NCI-H748 (cell line): ENCODE data around the gene SCAMP2.
"Not testable (repeated sequence)": the region's sequence is repeated elsewhere in the genome, so short reads cannot be mapped to it uniquely, and the experiment has no call there.

Experiments
- DNase-seq: peaks from one replicate; lab custom pipeline; 2025; ENCODE audit not compliant: unreplicated experiment; lab: John Stamatoyannopoulos, UW

Gene SCAMP2

DNA sequence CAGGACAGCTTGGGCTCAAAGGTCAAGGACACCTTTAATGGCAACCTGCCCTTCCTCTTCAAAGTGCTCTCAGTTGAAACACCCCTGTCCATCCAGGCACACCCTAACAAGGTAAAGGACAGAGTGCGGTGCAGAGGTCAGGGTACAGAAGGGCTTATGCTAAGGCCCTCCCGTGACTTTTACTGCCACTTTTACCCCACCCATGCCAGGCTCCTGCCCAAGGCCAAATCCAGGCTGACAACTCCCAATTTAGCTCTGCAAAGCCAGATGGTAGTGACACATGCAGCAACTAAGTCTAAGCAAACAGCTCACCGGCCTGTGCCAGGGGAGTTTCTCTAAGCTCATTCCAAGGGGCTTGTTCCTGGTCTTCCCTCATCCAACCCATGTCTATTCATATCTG, 18.3 kb upstream of the SCAMP2 start:
- DNase-seq = no peak

DNA sequence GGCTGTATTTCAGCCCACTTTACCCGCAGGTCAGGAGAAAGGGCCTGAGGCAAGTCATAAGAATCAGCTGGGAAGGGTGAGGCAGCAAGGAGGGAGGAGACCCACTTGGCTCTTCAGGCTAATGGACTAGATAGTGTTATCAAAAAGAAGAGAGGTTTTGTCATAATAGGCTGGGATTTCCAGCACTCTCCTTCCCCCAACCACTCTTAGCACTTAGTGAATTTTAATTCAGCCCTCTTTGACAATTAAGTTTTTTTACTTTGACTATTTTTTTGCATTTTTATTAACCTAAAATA, 17.4 kb upstream of the SCAMP2 start:
- DNase-seq = no peak

DNA sequence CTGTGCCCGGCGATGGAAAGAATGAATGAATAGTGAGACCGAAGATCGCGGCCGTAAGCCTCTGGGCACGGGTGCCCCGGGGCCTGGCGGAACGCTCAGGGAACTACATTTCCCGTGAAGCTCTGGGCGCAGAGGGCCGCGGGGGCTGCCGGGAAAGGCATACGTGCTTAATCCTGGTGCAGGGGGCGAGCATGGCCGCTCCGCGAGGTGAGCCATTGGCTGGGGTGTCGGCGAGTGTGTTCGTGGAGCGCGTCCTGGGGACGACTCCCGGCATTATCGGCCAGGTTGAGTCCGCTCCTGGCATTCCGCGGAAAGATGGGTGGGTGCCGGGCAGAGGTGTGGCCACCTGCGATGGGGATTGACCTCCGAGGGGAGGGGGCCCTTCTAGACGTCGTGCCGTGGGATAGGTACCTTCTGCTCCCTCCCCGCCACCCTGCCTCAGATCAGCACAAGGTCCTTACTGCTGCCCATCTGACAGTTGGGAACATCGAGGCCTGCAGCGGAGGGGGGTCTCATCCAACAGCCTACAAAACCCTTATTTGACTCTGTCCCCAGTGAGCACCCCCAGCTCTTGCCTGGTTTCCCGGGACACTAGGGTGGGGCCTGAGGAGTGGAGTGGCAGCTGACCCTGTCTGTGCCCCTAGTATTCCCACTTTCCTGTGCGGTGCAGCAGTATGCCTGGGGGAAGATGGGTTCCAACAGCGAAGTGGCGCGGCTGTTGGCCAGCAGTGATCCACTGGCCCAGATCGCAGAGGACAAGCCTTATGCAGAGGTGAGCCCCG, 16.9 kb upstream of the SCAMP2 start, which contains the start of gene MPI:
Gene MPI, plus strand, starts transcription at position 160 of the 782 bp plus-strand sequence. Its CDS starts 32 bp downstream, at position 192.
- DNase-seq = peak; percentile 80

DNA sequence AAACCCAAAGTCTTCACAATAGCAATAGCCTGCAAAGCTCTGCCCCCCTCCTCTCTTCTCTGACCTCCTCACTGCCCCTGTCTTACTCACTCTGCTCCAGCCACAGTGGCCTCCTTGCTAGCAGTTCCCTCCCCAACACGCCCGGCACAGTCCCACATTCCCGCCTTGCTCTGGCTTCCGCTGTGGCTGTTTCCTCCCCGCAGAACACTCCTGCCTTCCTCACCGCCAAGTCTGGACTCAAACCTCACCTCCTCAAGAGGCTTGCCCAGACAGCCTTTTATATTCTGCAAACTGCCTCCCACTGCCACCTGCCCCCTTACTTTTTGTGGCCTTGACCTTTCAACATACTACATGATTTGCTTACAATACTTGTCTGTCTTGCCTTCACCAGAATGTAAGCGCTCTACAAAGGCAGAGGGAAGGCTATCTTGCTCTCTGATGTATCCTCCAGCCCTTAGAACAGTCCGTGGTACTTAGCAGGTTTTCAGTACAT, 16.3 kb upstream of the SCAMP2 start:
- DNase-seq = no peak

DNA sequence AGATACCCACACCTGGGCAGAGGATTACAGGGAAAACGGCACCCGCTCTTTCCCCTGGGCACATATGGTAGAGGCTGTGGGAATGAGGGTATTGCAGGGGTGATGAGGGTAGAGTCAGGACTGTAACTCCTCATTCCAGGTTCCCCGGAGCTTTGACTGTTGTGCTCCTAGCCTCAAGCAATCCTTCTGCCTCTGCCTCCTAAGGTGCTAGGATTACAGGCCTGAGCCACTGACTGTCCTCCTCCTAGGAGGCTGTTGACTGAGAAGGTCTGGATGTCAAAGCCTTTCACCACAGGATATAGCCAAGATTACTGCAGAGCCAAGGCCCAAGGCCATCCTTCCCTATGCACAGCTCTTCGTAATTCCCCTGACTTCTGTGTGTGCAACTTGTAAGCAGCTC, 15.6 kb upstream of the SCAMP2 start:
- no peak for DNase-seq

DNA sequence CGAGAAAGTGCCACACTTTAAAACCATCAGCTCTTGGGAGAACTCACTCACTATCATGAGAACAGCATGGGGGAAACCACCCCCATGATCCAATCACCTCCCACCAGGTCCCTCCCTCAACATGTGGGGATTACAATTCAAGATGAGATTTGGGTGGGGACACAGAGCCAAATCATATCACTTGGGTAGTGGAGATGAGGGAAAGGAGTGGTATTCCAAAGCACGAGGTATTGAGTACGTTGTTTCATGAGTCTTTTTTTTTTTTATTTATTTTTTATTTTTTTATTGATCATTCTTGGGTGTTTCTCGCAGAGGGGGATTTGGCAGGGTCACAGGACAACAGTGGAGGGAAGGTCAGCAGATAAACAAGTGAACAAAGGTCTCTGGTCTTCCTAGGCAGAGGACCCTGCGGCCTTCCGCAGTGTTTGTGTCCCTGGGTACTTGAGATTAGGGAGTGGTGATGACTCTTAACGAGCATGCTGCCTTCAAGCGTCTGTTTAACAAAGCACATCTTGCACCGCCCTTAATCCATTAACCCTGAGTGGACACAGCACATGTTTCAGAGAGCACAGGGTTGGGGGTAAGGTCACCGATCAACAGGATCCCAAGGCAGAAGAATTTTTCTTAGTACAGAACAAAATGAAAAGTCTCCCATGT, 14.5 kb upstream of the SCAMP2 start:
- DNase-seq = not testable (repeated sequence)

DNA sequence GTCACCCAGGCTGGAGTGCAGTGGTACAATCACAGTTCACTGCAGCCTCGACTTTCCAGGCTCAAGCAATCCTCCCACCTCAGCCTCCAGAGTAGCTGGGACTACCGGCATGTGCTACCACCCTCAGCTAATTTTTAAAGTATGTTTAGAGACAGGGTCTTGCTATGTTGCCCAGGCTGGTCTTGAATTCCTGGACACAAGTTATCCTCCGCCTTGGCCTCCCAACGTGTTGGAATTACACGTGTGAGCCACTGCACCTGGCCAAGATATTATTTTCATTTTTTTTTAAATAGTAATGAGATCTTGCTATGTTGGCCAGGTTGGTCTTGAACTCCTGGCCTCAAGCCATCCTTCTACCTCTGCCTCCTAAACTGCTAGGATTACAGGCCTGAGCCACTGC, 12.3 kb upstream of the SCAMP2 start:
- DNase-seq = no peak

DNA sequence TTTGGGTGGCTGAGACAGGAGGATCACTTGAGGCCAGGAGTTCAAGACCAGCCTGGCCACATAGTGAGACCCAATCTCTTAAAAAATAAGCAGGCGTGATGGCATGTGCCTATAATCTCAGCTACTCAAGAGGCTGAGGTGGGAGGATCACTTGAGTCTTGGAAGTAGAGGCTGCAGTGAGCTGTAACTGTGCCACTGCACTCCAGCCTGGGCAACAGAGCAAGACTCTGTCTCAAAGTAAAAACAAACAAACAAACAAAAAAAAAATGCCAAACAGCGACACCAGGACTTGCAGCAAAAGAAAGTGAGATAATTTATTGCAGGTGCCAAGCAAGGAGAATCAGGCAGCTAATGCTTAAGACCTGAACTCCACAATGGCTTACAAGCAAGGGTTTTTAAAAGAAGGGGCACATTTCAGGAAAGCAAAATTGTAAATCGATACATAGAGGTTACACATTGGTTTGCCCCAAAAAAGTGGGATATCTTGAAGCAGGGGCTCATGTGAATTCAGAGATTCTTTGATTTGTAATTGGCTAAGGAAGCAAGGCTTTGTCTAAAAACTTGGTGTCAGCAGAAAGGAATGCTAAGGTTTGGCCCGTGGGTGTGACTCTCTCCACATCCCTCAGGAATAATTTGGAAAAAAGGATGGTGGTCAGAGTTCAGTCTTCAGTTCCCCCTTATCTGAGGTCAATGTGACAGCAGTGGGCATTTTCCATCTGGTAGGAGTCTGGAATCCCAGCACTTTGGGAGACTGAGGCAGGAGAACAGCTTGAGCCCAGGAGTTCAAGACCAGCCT, 11.5 kb upstream of the SCAMP2 start:
- DNase-seq = no peak

DNA sequence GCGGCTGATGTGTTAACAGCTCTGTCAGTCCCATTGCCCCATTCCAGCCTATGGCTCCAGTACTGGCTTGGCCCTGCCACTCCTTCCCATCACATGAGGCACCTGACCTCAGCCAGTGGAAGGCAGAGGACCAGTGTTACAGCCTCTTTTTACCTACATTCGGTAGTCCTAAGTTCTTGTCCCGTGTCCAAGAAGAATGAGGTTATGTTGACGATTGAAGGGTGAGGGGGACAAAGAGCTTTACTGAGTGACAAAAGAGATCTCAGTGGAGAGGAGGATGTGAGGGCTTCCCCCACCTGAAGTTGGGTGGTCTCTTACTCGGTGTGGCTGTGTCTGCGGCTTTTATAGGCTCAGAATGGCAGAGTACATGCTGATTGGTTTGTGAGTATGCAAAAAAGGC, 9.4 kb upstream of the SCAMP2 start:
- DNase-seq = no peak

DNA sequence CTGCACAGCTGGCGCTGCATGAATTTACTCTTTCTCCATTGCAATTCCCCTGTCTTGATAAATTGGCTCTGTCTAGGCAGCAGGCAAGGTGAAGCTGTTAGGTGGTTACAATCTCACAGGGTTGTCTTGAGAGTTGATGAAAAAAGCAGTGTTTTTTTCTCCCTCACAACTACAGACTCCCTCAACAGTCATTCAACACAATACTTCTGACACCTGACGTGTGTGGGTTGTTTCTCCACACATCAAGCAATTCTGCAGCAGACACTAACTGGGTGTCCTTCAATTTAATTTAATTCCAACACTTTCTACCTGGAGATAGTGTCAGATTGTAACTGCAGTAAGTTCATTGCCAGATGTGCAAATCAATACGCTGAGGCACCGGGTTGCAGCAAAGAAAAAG, 5.1 kb upstream of the SCAMP2 start:
- DNase-seq = no peak

DNA sequence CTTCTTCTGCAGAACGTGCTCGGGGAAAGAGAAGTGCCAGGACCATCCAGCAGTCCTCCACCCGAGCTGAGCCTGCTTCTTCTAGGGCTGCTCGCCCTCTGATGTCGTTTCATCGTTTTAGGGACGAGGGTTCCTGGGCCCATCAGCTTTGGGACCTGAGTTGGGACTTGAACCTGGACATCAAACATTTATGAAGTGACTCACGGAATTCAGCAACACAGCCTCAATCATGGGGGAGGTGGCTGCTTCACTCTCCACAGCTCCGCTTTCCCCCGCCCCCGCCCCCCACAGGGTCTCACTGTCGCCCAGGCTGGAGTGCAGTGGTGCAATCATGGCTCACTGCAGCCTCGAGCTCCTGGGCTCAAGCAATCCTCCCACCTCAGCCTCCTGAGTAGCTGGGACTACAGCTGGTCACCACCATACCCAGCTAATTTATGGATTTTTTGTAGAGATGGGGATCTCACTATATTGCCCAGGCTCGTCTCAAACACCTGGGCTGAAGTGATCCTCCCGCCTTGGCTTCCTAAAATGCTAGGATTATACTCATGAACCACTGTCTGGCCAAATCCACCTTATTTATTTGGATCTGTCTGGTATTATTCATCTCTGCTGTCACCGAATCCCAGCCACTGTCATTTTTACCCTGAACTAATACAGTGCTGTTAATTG, 725 bp upstream of the SCAMP2 start:
- peak; percentile 45 for DNase-seq

DNA sequence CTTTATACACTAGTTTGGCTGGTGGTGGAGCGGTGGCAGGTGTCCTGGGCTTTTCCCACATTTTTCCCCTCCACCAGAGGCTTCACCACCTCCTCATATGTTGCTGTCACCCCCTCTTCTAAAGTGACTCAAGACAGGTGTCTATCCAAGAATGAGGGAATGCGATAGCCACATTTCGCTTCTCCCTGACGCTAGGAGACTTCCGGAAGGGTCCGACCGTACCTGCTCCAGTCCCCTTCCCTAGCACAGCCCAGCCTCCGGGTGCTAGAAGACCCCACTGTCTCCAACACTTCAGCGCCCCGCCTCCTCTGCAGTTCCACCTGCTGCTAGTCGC, 496 bp downstream of the SCAMP2 start:
- DNase-seq = no peak

DNA sequence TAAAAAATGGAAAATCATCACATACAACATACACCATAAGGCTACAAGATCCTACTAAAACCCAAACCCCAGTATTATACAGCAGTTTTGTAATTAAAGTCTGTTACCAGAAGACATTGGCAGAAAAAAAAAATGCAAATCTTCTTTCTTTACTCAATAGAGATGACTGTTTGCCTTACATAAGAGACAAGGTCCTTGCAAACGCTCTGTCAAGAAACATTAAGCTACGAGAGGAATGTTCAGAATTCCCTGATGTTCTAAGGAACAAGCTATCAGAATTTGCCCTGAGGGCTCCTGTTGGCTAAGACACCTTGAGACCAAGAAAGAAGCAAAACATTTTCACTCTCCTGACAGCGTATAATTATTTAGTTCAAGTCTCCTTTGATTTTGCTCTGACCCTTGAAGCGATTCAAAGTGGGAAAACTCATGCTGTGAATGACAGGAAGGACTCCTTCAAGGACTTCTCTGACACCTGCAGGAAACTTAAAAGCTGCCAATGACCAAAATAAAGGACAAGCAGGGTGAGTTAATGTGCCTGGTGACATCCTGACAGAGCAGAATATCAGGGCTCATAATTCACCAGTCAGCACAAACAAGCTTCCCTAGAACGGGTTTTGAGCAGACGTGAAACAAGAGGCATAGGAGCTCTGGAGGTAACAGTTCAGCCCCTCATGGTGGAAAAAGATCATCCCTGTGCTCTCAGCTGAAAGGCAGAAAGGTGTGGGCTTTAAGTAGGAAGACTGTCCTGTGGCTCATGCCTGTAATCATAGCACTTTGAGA, 2.5 kb downstream of the SCAMP2 start:
- DNase-seq = no peak

DNA sequence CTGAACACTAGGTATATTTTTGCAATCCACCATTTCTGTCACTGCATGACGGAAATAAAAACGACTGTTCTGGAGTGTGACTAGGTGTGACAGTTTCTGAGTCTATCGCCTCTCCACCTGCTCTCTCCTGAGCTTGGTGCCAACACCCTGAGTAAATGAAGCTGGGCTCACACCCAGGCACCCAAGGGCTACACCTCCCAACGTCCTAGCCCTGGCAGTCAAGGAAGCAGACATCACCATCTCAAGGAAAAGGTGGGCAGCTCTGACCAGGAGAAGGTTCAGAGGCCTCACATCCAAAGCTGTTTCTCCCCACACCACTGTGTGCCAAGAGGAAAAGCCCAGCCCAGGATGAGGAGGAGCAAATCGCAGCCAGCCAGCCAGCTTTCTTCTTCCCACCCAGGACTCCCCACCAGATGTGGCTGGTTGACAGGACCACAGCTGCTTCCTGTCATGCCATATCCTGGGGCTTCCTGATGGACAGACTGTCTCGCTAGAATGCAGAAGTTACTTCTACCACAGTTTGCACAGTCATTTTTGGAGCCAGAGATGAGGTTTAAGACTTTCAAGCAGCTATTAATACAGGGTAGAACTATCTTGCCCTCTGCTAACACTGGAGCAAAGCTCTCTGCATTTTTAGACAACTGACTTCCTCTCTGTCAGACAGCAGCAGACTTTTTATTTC, 3.3 kb downstream of the SCAMP2 start:
- no peak for DNase-seq

DNA sequence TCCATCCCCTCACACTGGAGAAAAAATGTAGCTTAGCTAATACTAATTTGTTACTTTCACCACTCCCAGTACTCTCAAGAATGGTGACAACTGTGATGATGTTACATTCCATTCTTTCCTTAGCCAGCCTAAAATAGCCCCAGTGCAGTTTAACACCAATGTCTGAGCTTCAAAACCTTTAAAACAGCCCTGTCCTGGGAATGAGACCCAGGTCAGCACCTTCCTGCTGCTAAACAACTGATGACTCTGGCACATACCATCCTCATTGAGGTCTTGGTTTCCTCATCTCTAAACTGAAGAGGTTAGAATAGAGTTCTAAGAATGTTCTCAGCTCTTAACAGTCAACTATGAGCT, 3.8 kb downstream of the SCAMP2 start:
- no peak for DNase-seq

DNA sequence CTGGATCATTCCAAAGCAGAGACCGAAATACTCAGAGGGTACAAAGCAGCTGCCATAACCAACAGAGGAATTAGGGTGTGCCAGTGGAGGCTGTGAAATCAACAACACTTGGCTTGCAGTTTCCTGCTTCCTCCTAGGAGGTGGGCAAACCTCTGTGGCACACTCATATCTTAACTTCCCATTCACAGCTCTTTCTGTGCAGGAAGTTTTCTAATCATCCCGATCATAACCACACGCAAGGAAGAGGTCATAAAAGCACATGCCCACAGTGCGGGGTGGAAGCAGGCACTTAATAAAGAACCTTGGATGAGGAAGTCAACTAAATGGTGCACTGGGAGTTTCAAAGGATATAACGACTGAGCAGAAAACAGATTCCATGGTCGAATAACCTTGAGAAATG, 5.1 kb downstream of the SCAMP2 start:
- no peak for DNase-seq

DNA sequence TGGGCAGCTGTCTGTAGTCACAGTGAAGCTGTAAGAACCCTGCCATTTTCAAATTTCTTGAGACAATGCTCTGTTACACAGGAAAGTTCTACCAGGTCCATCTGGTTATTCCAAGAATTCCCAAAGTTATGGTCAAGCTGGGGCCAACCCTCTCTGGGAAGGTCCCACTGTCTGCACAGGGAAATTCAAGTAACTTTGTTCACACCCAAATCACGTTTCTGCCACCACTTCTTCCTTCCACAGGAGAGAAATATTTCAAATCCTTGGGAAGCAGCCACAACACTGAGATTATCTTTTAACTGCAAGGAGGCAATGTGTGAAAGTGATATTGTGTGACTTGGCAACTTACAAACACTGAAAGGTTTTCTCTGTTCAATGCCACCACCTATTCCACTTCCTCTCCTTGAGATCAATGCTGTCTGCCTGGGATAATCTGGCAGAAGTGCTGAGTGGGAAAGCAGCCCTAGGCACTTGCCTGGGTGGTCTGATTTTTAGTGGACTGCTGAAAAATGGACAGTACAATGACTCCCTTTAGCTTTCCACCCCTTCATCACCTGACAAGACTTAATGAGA, 5.6 kb downstream of the SCAMP2 start:
- DNase-seq = no peak

DNA sequence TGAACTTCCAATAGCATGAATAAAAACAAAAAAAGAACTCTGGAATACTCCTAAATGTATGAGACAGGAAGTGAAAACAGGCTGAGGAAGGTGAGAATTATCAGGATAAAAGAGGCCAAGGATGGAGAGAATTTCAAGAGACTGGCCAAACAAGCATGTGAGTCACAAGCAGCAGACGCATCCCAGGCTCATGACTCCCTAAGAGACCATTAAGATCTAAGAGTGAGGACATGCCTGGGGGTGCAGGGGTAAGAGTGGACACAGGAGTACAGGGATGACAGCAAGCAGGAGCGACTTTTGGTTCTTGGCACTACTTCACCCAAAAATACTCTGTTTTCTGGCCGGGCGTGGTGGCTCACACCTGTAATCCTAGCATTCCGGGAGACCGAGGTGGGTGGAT, 7.1 kb downstream of the SCAMP2 start:
- DNase-seq = no peak

DNA sequence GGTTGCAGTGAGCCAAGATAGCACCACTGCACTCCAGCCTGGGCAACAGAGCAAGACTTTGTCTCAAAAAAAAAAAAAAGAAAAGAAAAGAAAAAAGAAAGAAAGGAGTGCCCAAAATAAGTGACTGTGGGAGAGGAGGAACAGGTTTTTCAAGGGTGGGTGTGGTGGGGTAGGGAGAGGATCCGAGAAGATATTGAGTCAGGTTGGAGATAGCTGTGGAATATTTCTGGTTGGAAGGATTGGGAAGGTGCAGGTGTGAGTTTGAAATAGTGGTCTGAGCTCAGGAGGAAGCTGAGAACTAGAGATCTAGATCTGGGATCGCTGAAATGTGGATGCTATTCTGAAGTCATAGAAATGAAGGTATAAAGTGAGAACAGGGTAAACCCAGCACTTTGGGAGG, 7.8 kb downstream of the SCAMP2 start:
- no peak for DNase-seq

DNA sequence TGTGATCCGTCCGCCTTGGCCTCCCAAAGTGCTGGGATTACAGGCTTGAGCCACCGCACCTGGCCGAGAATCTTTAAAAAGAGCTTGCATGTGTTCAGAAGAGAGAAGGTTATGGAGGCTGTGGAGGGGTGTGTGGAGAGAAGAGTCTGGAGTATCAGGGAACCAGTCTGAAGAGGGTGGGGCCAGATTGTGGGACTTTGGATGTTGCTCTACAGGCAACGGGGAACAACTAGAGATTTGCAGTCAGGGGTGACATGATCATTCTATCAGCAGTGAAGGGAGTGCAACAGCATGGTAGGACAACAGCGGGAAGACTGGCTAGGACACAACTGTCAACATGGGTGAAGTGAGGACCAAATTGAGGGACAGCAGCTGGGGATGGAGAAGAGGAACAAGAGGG, 8.9 kb downstream of the SCAMP2 start:
- no peak for DNase-seq
